Endothelial cell of umbilical vein (primary cell): ENCODE measurements around the gene GATA2. TPM values are rescaled to one million over a fixed set of nuclear protein-coding genes. Genes with fewer than 3 reads are reported as not detected.

Source experiments
- BruUV-seq: library from RNA; stranded (reverse); fragments of 400-500 nt; replicated peaks from 2 replicates; lab custom pipeline; 2021; lab: Mats Ljungman, UMichigan
- CTCF ChIA-PET: fragments of 300-600, 350-600 bp; sonication (Branson Sonifier 250); formaldehyde crosslinking; loops from one replicate; lab custom pipeline; 2021; ENCODE audit warnings: antibody characterized with exemption, inconsistent platforms; lab: Charles Lee
- POLR2A ChIA-PET: fragments of 300-600, 350-600 bp; sonication (Branson Sonifier 250); formaldehyde crosslinking; loops from one replicate; lab custom pipeline; 2021; ENCODE audit warnings: antibody characterized with exemption, inconsistent platforms; lab: Charles Lee
- DNase-seq: peaks from one replicate; pipeline ENCODE4 v3.0.0-alpha.2; 2011; ENCODE audit warnings: low read depth, low spot score
- FAIRE-seq: peaks from 2 replicates; lab custom pipeline; 2011; peaks lifted over from hg19 to GRCh38; lab: Jason Lieb, UNC
- H2AFZ ChIP-seq: 2 replicates; pipeline ENCODE4 v1.6.0; 2012; ENCODE audit warnings: low read depth, low read length, control low read depth, inconsistent platforms
- H3K27ac ChIP-seq: 2 replicates; pipeline ENCODE4 v1.5.1; 2011; ENCODE audit warnings: low read depth, mild to moderate bottlenecking, control low read depth, low read length, moderate library complexity; ENCODE audit not compliant: insufficient read depth
- H3K27me3 ChIP-seq, 2 experiments: 2 replicates each; pipeline versions ENCODE4 v1.6.0 to v1.6.1; 2011; ENCODE audit warnings: low read length in 2 of 2, mixed read lengths in 1 of 2; ENCODE audit not compliant: control insufficient read depth in 2 of 2, insufficient read depth in 2 of 2
- H3K36me3 ChIP-seq, 2 experiments: 2 replicates in 1 of 2; 3 replicates in 1 of 2; pipeline ENCODE4 v1.5.1; 2011; ENCODE audit warnings: low read length in 2 of 2, mild to moderate bottlenecking in 1 of 2, moderate library complexity in 1 of 2; ENCODE audit not compliant: control insufficient read depth in 2 of 2, insufficient read depth in 2 of 2; ENCODE audit errors: extremely low read depth in 1 of 2
- H3K4me1 ChIP-seq: 3 replicates; pipeline ENCODE4 v1.5.1; 2011; ENCODE audit warnings: mild to moderate bottlenecking, low read length; ENCODE audit not compliant: control insufficient read depth, insufficient read depth; ENCODE audit errors: extremely low read depth
- H3K4me2 ChIP-seq: 2 replicates; pipeline ENCODE4 v1.6.1; 2011; ENCODE audit warnings: low read length, control low read depth, mixed read lengths; ENCODE audit not compliant: insufficient read depth
- H3K4me3 ChIP-seq, 3 experiments: fragments of 200-600 bp in 1 of 3; sonication (generic), shearing (Covaris generic) in 1 of 3; replicated peaks in 1 of 3; 2 replicates each; pipeline ENCODE4 v1.5.1; 2011 to 2016; ENCODE audit warnings: control low read depth in 3 of 3, low read length in 3 of 3, mild to moderate bottlenecking in 2 of 3, inconsistent platforms in 1 of 3, low read depth in 1 of 3, moderate library complexity in 1 of 3; ENCODE audit not compliant: insufficient read depth in 1 of 3
- H3K79me2 ChIP-seq: 2 replicates; pipeline ENCODE4 v1.6.0; 2012; ENCODE audit warnings: low read length, inconsistent platforms; ENCODE audit not compliant: control insufficient read depth, insufficient read depth
- H3K9ac ChIP-seq: replicated peaks from 2 replicates; pipeline ENCODE3; 2011; ENCODE audit warnings: low read length, control low read depth; ENCODE audit not compliant: insufficient read depth; ENCODE audit errors: extremely low read depth
- H3K9me1 ChIP-seq: replicated peaks from 3 replicates; pipeline ENCODE4 v1.6.0; 2011; ENCODE audit warnings: mild to moderate bottlenecking, low read length; ENCODE audit not compliant: control insufficient read depth, insufficient read depth; ENCODE audit errors: extremely low read depth
- H3K9me3 ChIP-seq: replicated peaks from 2 replicates; pipeline ENCODE4 v1.5.1; 2012; ENCODE audit warnings: low read length, inconsistent platforms; ENCODE audit not compliant: control insufficient read depth, insufficient read depth
- H4K20me1 ChIP-seq: replicated peaks from 2 replicates; pipeline ENCODE3; 2011; ENCODE audit warnings: mild to moderate bottlenecking, low read length; ENCODE audit not compliant: control insufficient read depth, insufficient read depth; ENCODE audit errors: extremely low read depth
- EZH2 ChIP-seq: IDR thresholded peaks from 2 replicates; pipeline ENCODE4 v1.6.1; 2012; ENCODE audit warnings: borderline replicate concordance, low read depth, mild to moderate bottlenecking, moderate library complexity, low read length, inconsistent platforms; ENCODE audit not compliant: severe bottlenecking
- FOS ChIP-seq: IDR thresholded peaks from 2 replicates; pipeline ENCODE4 v1.6.1; 2011; ENCODE audit warnings: mild to moderate bottlenecking, low read length, moderate library complexity, borderline replicate concordance; ENCODE audit not compliant: insufficient read depth
- GATA2 ChIP-seq: IDR thresholded peaks from 2 replicates; pipeline ENCODE4 v1.7.0; 2011; ENCODE audit warnings: low read depth, mild to moderate bottlenecking, moderate library complexity, mixed read lengths, low read length; ENCODE audit not compliant: insufficient read length, insufficient read depth
- JUN ChIP-seq: IDR thresholded peaks from 2 replicates; pipeline ENCODE4 v1.6.1; 2011; ENCODE audit warnings: borderline replicate concordance, low read depth; ENCODE audit not compliant: insufficient read length, insufficient read depth
- MYC ChIP-seq: IDR thresholded peaks from one replicate; pipeline ENCODE4 v1.6.1; 2011; ENCODE audit warnings: mild to moderate bottlenecking, low read depth, low read length
- POLR2A ChIP-seq: IDR thresholded peaks from 2 replicates; pipeline ENCODE4 v1.6.1; 2012; ENCODE audit warnings: low read depth, mild to moderate bottlenecking, control low read depth, low read length
- POLR2AphosphoS5 ChIP-seq: IDR thresholded peaks from 2 replicates; pipeline ENCODE4 v1.6.1; 2012; ENCODE audit warnings: low read depth, mild to moderate bottlenecking, control low read depth, low read length, moderate library complexity; ENCODE audit not compliant: insufficient read depth
- dilution Hi-C: fragments of 300-500 bp; cut with MboI; formaldehyde crosslinking; loops from one replicate; pipeline ENCODE4 v1.15.0; 2019; ENCODE audit warnings: low sequenced_read_pairs; ENCODE audit not compliant: extremely low pct_ligation_motif_present
- intact Hi-C: fragments of 100-400 bp; cut with micrococcal nuclease; formaldehyde crosslinking; loops from one replicate; pipeline ENCODE4 v1.10.0; 2022
- polyA plus RNA-seq, 4 experiments: library from polyadenylated mRNA; depleted of rRNA in 3 of 4; stranded (reverse) in 3 of 4; unstranded in 1 of 4; fragments of >200 nt; gene quantifications; 2 replicates each; pipeline versions ENCODE4 v1.2.1 to v1.2.3, GENCODE V29; 2011 to 2012; ENCODE audit warnings: missing spikeins in 1 of 4
- total RNA-seq: library from RNA; stranded (reverse); gene quantifications from 2 replicates; pipeline ENCODE4 v1.2.3, GENCODE V29; 2021
- TF ChIP-seq, protein P1 (sequence below): IDR thresholded peaks from 2 replicates; pipeline ENCODE4 v1.6.1; 2011; ENCODE audit not compliant: insufficient read depth, insufficient read length
- TF ChIP-seq, protein P2 (sequence below), 2 donors: IDR thresholded peaks; 1 replicate in 1 of 2; 2 replicates in 1 of 2; pipeline ENCODE4 v1.5.1; 2011; ENCODE audit warnings: low read length in 2 of 2, mild to moderate bottlenecking in 2 of 2, moderate library complexity in 2 of 2, control low read depth in 1 of 2, inconsistent platforms in 1 of 2, low read depth in 1 of 2; ENCODE audit not compliant: insufficient read depth in 1 of 2; ENCODE audit errors: extremely low read depth in 1 of 2

The GATA2 gene
- total and polyA plus RNA-seq, 2 donors (not counting 3 experiments of a cell fraction or from before 2014, with no cell fraction given): 28.8 to 62.2 TPM

DNA sequence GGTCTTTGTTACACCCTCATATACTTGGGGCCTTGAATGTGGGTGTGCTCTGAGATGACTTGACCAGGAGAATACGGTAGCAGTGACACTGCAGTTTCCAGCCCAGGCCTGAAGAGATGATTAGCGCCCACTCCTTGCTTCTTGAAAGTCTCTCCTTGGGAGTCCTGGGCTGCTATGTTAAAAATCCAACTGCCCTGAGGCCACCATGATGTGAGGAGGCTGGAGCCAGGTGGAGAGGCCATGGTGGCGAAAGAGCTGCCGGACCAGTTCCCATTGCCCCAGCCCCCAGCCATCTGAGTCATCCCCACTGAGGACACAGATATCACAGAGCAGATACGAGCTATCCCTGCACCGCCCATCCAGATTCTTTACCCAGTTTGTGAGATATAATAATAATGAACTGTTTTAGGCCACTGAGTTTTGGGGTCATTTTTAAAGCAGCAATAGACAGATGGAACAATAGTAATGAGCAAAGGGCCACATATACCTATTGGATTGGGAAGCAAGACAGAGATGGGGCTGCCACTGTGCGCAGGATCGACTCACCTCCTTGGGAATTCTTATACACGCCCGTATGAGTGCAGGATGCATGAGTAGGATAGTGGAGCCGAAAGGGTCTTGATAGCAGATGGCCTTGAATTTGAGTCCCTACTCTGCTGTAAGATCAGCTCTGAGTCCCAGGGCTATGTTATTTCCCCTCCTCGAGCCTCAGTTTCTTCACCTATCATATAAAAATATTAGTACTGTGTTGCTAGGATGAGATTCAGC is 12.1 kb upstream of the GATA2 start:
- Histone ChIP-seq H3K4me1 (no peaks in the 10 kb centered on the region), H3K9me3 (no peaks in the 10 kb centered on the region), H3K9me1 (no peaks in the 10 kb centered on the region), H3K27me3 (peaks cover 0 to 6% of the 10 kb centered on the region in 2 experiments), H2AFZ (no peak overlapping the region), H3K36me3 (no peaks in the 10 kb centered on the region), H3K4me3 (no peak overlapping the region), H3K9ac (no peak overlapping the region), H3K4me2 (no peak overlapping the region), H3K79me2 (no peaks in the 10 kb centered on the region), H3K27ac (no peak overlapping the region), H4K20me1 (no peaks in the 10 kb centered on the region)
- BruUV-seq: no TSS peak
- DNase-seq: no peak
- intact Hi-C loops: no loop called here
- ChIA-PET CTCF (interaction anchor here (0.7 to 1.9 kb wide), 3 partner anchors 7 to 46 kb away, joined by 3 to 15 read pairs (median 4); no protein-coding TSS in a partner anchor), POLR2A (no interaction called here)
- dilution Hi-C loops: no loop called here
- FAIRE-seq: no peak
- TF ChIP-seq POLR2A (no peak), JUN (no peak), MYC (no peak), GATA2 (no peak), EZH2 (no peak), POLR2AphosphoS5 (no peak), FOS (no peak)
- TF ChIP-seq, protein P1, sequence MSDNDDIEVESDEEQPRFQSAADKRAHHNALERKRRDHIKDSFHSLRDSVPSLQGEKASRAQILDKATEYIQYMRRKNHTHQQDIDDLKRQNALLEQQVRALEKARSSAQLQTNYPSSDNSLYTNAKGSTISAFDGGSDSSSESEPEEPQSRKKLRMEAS: no peak
- TF ChIP-seq, protein P2, sequence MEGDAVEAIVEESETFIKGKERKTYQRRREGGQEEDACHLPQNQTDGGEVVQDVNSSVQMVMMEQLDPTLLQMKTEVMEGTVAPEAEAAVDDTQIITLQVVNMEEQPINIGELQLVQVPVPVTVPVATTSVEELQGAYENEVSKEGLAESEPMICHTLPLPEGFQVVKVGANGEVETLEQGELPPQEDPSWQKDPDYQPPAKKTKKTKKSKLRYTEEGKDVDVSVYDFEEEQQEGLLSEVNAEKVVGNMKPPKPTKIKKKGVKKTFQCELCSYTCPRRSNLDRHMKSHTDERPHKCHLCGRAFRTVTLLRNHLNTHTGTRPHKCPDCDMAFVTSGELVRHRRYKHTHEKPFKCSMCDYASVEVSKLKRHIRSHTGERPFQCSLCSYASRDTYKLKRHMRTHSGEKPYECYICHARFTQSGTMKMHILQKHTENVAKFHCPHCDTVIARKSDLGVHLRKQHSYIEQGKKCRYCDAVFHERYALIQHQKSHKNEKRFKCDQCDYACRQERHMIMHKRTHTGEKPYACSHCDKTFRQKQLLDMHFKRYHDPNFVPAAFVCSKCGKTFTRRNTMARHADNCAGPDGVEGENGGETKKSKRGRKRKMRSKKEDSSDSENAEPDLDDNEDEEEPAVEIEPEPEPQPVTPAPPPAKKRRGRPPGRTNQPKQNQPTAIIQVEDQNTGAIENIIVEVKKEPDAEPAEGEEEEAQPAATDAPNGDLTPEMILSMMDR (IDR thresholded peaks at IDR 0.05; ENCODE audit: extremely low read depth in 1 of 2, insufficient read depth in 1 of 2, low read depth in 1 of 2, low read length in 2 of 2): no peak
